HEK293 (cell line): ENCODE data around the gene PRADC1.

Experiments used
- CTCF ChIP-seq: fragments of 450-650 bp; formaldehyde crosslinking; IDR thresholded peaks from 2 replicates; pipeline ENCODE4 v1.5.1; 2016; ENCODE audit warnings: missing biosample characterization, missing genetic modification characterization
- IKZF3 ChIP-seq: fragments of 450-650 bp; IDR thresholded peaks from 2 replicates; pipeline ENCODE4 v1.5.0; 2018; ENCODE audit warnings: missing biosample characterization, mild to moderate bottlenecking, missing genetic modification characterization, moderate library complexity
- ZFP3 ChIP-seq: fragments of 450-650 bp; formaldehyde crosslinking; IDR thresholded peaks from 2 replicates; pipeline ENCODE4 v1.5.1; 2016; ENCODE audit warnings: low read depth, missing biosample characterization, missing genetic modification characterization
- ZNF112 ChIP-seq: fragments of 450-650 bp; formaldehyde crosslinking; IDR thresholded peaks from 2 replicates; pipeline ENCODE4 v1.5.0; 2017; ENCODE audit warnings: missing biosample characterization, missing genetic modification characterization
- ZNF121 ChIP-seq: fragments of 450-650 bp; formaldehyde crosslinking; IDR thresholded peaks from 2 replicates; pipeline ENCODE4 v1.5.1; 2016; ENCODE audit warnings: missing biosample characterization, missing genetic modification characterization
- ZNF146 ChIP-seq: fragments of 450-650 bp; formaldehyde crosslinking; IDR thresholded peaks from 2 replicates; pipeline ENCODE4 v1.5.1; 2016; ENCODE audit warnings: missing biosample characterization, missing genetic modification characterization
- ZNF274 ChIP-seq, 2 experiments: fragments of 200-500 bp in 1 of 2; fragments of 450-650 bp in 1 of 2; sonication (Bioruptor generic) in 1 of 2; formaldehyde crosslinking in 1 of 2; IDR thresholded peaks; 2 replicates each; pipeline versions ENCODE4 v1.5.1 to v1.6.1; 2014 to 2016; ENCODE audit warnings: borderline replicate concordance in 1 of 2, inconsistent platforms in 1 of 2, low read length in 1 of 2, missing biosample characterization in 1 of 2, missing genetic modification characterization in 1 of 2
- ZNF280C ChIP-seq: fragments of 450-650 bp; formaldehyde crosslinking; IDR thresholded peaks from 2 replicates; pipeline ENCODE4 v1.5.1; 2016; ENCODE audit warnings: missing biosample characterization, missing genetic modification characterization
- ZNF48 ChIP-seq: fragments of 450-650 bp; formaldehyde crosslinking; IDR thresholded peaks from 2 replicates; pipeline ENCODE4 v1.5.1; 2016; ENCODE audit warnings: missing biosample characterization, missing genetic modification characterization
- ZNF488 ChIP-seq: fragments of 450-650 bp; formaldehyde crosslinking; IDR thresholded peaks from 2 replicates; pipeline ENCODE4 v1.5.1; 2016; ENCODE audit warnings: missing biosample characterization, missing genetic modification characterization
- ZNF560 ChIP-seq: fragments of 450-650 bp; formaldehyde crosslinking; IDR thresholded peaks from 2 replicates; pipeline ENCODE4 v1.5.1; 2017; ENCODE audit warnings: missing biosample characterization, missing genetic modification characterization, borderline replicate concordance
- ZNF670 ChIP-seq: fragments of 450-650 bp; formaldehyde crosslinking; IDR thresholded peaks from 2 replicates; pipeline ENCODE4 v1.5.1; 2016; ENCODE audit warnings: missing biosample characterization, missing genetic modification characterization, low read depth

- no peak for TF ChIP-seq ZNF274 (IDR thresholded peaks at IDR 0.05; ENCODE audit: low read length)
- no peak for TF ChIP-seq ZNF274 (tag by site-specific recombination; IDR thresholded peaks at IDR 0.05; ENCODE audit: borderline replicate concordance)
- TF ChIP-seq CTCF (tag by site-specific recombination), result no peak
- no peak for TF ChIP-seq ZNF560
- no peak for TF ChIP-seq ZFP3
- no peak for TF ChIP-seq IKZF3 (tag by site-specific recombination)
- no peak for TF ChIP-seq ZNF112 (tag by site-specific recombination)
- no peak for TF ChIP-seq ZNF280C (tag by site-specific recombination)
- TF ChIP-seq ZNF121 (tag by site-specific recombination), result no peak
- no peak for TF ChIP-seq ZNF48 (tag by site-specific recombination)
- no peak for TF ChIP-seq ZNF670
- TF ChIP-seq ZNF488 (tag by site-specific recombination), result no peak
- TF ChIP-seq ZNF146, result no peak
Observed at GRCh38 chr2:73252238-73253027, 19.4 kb upstream of the PRADC1 start.
